HepG2 (cell line): ENCODE results near the gene CACNA2D3.

ENCODE experiments used
- CBFB ChIP-seq: sonication (generic); formaldehyde crosslinking; IDR thresholded peaks from 2 replicates; pipeline ENCODE4 v1.4.0; 2020; ENCODE audit warnings: missing genetic modification reagents
- CHCHD3 ChIP-seq: sonication (generic); formaldehyde crosslinking; IDR thresholded peaks from 2 replicates; pipeline ENCODE4 v1.8.0; 2022; ENCODE audit warnings: mild to moderate bottlenecking, missing genetic modification reagents, moderate library complexity
- PCBP1 ChIP-seq: fragments of 200-400 bp; formaldehyde crosslinking; IDR thresholded peaks from 2 replicates; pipeline ENCODE4 v1.6.1; 2017; ENCODE audit warnings: mild to moderate bottlenecking, low read depth, low read length, borderline replicate concordance
- ZNF225 ChIP-seq: sonication (generic); formaldehyde crosslinking; IDR thresholded peaks from 2 replicates; pipeline ENCODE4 v1.4.0; 2020; ENCODE audit warnings: mild to moderate bottlenecking, missing genetic modification reagents
- ZNF232 ChIP-seq: sonication (generic); formaldehyde crosslinking; IDR thresholded peaks from 2 replicates; pipeline ENCODE4 v1.4.0; 2020; ENCODE audit warnings: missing genetic modification reagents, borderline replicate concordance
- ZNF619 ChIP-seq: sonication (generic); formaldehyde crosslinking; IDR thresholded peaks from 2 replicates; pipeline ENCODE4 v1.4.0; 2020; ENCODE audit warnings: mild to moderate bottlenecking, missing genetic modification reagents
- ZNF777 ChIP-seq: sonication (generic); formaldehyde crosslinking; IDR thresholded peaks from 2 replicates; pipeline ENCODE4 v1.4.0; 2020; ENCODE audit warnings: missing genetic modification reagents
- TF ChIP-seq, protein P1 (sequence below): IDR thresholded peaks from 2 replicates; pipeline ENCODE4 v1.6.1; 2016

DNA sequence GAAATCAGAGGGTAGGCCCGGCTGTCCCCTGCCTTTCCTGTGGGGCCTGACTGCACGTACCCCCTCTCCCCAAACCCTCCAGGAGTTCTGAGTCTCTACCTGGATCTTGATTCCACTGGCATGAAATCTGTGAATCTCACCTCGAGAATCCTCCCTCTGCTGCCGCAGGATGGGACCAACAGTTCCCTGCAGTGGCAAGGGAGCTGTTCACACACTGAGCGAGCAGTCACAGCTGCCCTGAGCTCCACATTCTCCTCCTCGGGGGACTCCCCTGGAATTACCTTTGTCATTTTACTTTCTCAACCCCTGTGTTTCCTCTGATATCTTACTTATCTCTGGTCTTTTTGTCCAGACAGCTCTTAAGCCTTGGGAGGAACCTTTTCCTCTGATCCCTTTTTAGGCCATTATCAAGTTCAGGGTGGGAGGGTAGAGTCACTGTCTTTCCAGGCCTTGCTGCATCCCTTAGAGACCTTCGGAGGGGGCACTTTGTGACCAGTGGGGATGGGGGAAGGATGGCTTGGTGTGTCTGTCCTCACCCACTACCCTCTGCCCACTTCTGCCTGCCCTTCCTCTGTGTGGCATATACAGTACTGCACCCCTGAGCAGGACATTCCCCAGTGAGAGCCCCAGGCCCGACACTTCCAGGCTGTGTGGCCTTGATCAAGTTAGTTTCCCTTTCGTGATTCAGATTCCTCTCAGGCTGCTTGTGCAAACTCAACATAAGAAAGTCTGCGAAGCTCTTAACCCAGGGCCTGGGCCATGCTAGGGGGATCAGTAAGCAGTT, 42.0 kb downstream of the CACNA2D3 start:
- no peak for TF ChIP-seq ZNF619
- no peak for TF ChIP-seq ZNF232 (CRISPR knock-in tag)
- TF ChIP-seq PCBP1 = no peak
- no peak for TF ChIP-seq ZNF225 (CRISPR knock-in tag)
- no peak for TF ChIP-seq CHCHD3 (CRISPR knock-in tag)
- TF ChIP-seq CBFB (CRISPR knock-in tag) = no peak
- TF ChIP-seq, protein P1, sequence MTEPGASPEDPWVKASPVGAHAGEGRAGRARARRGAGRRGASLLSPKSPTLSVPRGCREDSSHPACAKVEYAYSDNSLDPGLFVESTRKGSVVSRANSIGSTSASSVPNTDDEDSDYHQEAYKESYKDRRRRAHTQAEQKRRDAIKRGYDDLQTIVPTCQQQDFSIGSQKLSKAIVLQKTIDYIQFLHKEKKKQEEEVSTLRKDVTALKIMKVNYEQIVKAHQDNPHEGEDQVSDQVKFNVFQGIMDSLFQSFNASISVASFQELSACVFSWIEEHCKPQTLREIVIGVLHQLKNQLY (CRISPR knock-in tag) = no peak
- TF ChIP-seq ZNF777 (CRISPR knock-in tag) = no peak
